ENCODE measurements around the gene CFAP92.

Gene CFAP92

DNA sequence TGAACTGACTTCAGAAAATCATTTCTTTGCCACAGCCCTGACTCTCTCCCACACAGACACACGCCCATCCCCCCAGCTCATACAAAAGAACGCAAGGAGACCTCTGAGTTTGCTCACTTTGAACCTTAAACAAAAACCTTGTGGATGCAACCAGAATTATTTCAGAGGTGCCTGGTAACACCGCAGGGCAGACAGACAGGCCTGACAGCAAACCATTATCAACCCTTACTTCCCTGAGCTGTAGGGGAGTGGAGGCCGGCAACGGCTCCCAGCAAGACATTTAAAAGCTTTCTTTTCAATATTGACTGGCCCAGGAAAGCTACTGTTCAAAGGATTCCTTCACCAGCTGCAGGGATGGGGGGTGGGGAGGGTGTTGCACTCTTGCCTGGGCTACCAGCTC lies 5.2 kb upstream of the CFAP92 start (continued):
- TF ChIP-seq ZFP3 (tag by site-specific recombination; IDR thresholded peaks at IDR 0.05; ENCODE audit: low read depth) (no peak), REPIN1 (tag by site-specific recombination; IDR thresholded peaks at IDR 0.05; ENCODE audit: low read depth) (no peak), ZSCAN16 (tag by site-specific recombination; IDR thresholded peaks at IDR 0.05) (no peak)
- TF ChIP-seq, protein P1, sequence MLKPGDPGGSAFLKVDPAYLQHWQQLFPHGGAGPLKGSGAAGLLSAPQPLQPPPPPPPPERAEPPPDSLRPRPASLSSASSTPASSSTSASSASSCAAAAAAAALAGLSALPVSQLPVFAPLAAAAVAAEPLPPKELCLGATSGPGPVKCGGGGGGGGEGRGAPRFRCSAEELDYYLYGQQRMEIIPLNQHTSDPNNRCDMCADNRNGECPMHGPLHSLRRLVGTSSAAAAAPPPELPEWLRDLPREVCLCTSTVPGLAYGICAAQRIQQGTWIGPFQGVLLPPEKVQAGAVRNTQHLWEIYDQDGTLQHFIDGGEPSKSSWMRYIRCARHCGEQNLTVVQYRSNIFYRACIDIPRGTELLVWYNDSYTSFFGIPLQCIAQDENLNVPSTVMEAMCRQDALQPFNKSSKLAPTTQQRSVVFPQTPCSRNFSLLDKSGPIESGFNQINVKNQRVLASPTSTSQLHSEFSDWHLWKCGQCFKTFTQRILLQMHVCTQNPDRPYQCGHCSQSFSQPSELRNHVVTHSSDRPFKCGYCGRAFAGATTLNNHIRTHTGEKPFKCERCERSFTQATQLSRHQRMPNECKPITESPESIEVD (tag by site-specific recombination; IDR thresholded peaks at IDR 0.05): no peak
- TF ChIP-seq, protein P2, sequence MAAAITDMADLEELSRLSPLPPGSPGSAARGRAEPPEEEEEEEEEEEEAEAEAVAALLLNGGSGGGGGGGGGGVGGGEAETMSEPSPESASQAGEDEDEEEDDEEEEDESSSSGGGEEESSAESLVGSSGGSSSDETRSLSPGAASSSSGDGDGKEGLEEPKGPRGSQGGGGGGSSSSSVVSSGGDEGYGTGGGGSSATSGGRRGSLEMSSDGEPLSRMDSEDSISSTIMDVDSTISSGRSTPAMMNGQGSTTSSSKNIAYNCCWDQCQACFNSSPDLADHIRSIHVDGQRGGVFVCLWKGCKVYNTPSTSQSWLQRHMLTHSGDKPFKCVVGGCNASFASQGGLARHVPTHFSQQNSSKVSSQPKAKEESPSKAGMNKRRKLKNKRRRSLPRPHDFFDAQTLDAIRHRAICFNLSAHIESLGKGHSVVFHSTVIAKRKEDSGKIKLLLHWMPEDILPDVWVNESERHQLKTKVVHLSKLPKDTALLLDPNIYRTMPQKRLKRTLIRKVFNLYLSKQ (tag by site-specific recombination; IDR thresholded peaks at IDR 0.05; ENCODE audit: borderline replicate concordance): no peak

DNA sequence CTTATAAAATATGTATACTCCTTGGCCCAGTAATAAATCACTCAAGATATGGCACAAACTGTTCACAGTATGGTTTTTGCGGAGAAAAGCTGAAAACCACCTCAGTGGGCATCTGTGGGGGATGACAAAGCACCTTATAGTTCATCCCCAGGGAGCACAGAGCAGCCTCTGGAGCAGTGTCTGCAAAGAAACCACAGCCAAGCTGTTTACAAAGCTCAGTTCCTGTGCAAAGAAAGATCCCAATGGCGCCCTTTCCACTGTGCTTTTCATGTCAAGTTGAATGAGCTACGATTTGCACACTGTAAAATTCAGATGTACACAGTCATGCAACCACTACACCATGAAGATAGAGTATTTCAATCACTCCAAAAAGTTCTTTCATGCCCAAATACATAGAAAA lies 4.7 kb upstream of the CFAP92 start:
- Histone ChIP-seq H3K27ac (ENCODE audit: extremely low read depth, low read depth, low read length) (no peak overlapping the region), H3K36me3 (ENCODE audit: control insufficient read depth in 2 of 2, insufficient read depth in 1 of 2, low read length in 2 of 2) (no peaks in the 10 kb centered on the region), H3K9me3 (ENCODE audit: control insufficient read depth, insufficient read depth, low read depth, low read length) (no peaks in the 10 kb centered on the region), H3K4me1 (ENCODE audit: control insufficient read depth, insufficient read depth, low read length) (no peaks in the 10 kb centered on the region), H3K4me3 (ENCODE audit: low read depth, low read length) (no peak overlapping the region)
- CTCF ChIA-PET: interaction anchor here (0.7 to 2.4 kb wide), 3 partner anchors 28 to 247 kb away, joined by 3 to 8 read pairs (median 3); no protein-coding TSS in a partner anchor
- POLR2A ChIA-PET: interaction anchor here (0.6 to 0.7 kb wide), 2 partner anchors 205 to 318 kb away, joined by 3 read pairs; no protein-coding TSS in a partner anchor
- TF ChIP-seq ZNF785 (tag by site-specific recombination; IDR thresholded peaks at IDR 0.05): no peak
- TF ChIP-seq, protein P3, sequence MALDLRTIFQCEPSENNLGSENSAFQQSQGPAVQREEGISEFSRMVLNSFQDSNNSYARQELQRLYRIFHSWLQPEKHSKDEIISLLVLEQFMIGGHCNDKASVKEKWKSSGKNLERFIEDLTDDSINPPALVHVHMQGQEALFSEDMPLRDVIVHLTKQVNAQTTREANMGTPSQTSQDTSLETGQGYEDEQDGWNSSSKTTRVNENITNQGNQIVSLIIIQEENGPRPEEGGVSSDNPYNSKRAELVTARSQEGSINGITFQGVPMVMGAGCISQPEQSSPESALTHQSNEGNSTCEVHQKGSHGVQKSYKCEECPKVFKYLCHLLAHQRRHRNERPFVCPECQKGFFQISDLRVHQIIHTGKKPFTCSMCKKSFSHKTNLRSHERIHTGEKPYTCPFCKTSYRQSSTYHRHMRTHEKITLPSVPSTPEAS (tag by site-specific recombination; IDR thresholded peaks at IDR 0.05): no peak
- TF ChIP-seq ZNF121 (tag by site-specific recombination; IDR thresholded peaks at IDR 0.05): no peak
- TF ChIP-seq ZNF324 (tag by site-specific recombination; IDR thresholded peaks at IDR 0.05): no peak
- TF ChIP-seq, protein P4, sequence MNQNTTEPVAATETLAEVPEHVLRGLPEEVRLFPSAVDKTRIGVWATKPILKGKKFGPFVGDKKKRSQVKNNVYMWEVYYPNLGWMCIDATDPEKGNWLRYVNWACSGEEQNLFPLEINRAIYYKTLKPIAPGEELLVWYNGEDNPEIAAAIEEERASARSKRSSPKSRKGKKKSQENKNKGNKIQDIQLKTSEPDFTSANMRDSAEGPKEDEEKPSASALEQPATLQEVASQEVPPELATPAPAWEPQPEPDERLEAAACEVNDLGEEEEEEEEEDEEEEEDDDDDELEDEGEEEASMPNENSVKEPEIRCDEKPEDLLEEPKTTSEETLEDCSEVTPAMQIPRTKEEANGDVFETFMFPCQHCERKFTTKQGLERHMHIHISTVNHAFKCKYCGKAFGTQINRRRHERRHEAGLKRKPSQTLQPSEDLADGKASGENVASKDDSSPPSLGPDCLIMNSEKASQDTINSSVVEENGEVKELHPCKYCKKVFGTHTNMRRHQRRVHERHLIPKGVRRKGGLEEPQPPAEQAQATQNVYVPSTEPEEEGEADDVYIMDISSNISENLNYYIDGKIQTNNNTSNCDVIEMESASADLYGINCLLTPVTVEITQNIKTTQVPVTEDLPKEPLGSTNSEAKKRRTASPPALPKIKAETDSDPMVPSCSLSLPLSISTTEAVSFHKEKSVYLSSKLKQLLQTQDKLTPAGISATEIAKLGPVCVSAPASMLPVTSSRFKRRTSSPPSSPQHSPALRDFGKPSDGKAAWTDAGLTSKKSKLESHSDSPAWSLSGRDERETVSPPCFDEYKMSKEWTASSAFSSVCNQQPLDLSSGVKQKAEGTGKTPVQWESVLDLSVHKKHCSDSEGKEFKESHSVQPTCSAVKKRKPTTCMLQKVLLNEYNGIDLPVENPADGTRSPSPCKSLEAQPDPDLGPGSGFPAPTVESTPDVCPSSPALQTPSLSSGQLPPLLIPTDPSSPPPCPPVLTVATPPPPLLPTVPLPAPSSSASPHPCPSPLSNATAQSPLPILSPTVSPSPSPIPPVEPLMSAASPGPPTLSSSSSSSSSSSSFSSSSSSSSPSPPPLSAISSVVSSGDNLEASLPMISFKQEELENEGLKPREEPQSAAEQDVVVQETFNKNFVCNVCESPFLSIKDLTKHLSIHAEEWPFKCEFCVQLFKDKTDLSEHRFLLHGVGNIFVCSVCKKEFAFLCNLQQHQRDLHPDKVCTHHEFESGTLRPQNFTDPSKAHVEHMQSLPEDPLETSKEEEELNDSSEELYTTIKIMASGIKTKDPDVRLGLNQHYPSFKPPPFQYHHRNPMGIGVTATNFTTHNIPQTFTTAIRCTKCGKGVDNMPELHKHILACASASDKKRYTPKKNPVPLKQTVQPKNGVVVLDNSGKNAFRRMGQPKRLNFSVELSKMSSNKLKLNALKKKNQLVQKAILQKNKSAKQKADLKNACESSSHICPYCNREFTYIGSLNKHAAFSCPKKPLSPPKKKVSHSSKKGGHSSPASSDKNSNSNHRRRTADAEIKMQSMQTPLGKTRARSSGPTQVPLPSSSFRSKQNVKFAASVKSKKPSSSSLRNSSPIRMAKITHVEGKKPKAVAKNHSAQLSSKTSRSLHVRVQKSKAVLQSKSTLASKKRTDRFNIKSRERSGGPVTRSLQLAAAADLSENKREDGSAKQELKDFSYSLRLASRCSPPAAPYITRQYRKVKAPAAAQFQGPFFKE (tag by site-specific recombination; IDR thresholded peaks at IDR 0.05; ENCODE audit: borderline replicate concordance): no peak
- no peak for TF ChIP-seq ZNF175 (tag by site-specific recombination; IDR thresholded peaks at IDR 0.05)
- no peak for TF ChIP-seq ZNF473 (tag by site-specific recombination; IDR thresholded peaks at IDR 0.05)
- TF ChIP-seq ZNF37A (tag by site-specific recombination; IDR thresholded peaks at IDR 0.05): no peak
- no peak for TF ChIP-seq ZNF660 (tag by site-specific recombination; IDR thresholded peaks at IDR 0.05)
- TF ChIP-seq ZNF19 (tag by site-specific recombination; IDR thresholded peaks at IDR 0.05; ENCODE audit: low read depth): no peak
- no peak for TF ChIP-seq ZNF366 (tag by site-specific recombination; conservative IDR thresholded peaks at IDR 0.05)
- no peak for TF ChIP-seq ZNF274 (IDR thresholded peaks at IDR 0.05; ENCODE audit: low read length)
- TF ChIP-seq ZNF274 (tag by site-specific recombination; IDR thresholded peaks at IDR 0.05; ENCODE audit: borderline replicate concordance): no peak
- TF ChIP-seq ZBTB48 (tag by site-specific recombination; IDR thresholded peaks at IDR 0.05): no peak
- TF ChIP-seq ZNF10 (tag by site-specific recombination; IDR thresholded peaks at IDR 0.05): no peak
